Central memory CD8-positive, alpha-beta T cell (primary cell): ENCODE data around the gene CCNL1.
A peak's percentile ranks its signal among the peaks of the same experiment; 100 is the strongest.
"Not testable (repeated sequence)": the region's sequence is repeated elsewhere in the genome, so short reads cannot be mapped to it uniquely, and the experiment has no call there.

ENCODE experiments used
- ATAC-seq: fragments of 150-1000 bp; cut with Tn5 transposase; replicated peaks from 2 replicates; pipeline ENCODE4 v1.10.0; 2022; ENCODE audit warnings: mild to moderate bottlenecking, moderate FRiP score, moderate number of reproducible peaks; ENCODE audit not compliant: poor library complexity, severe bottlenecking; ENCODE audit errors: extremely low read depth
- DNase-seq, 2 donors: peaks; one replicate each; pipeline ENCODE4 v3.0.0; 2021; ENCODE audit warnings: low spot score in 2 of 2
- H3K27ac Mint-ChIP-seq: one replicate; pipeline ENCODE4 v1.8.0; 2022; ENCODE audit warnings: low read depth, mild to moderate bottlenecking, moderate library complexity, mixed read lengths
- H3K27me3 Mint-ChIP-seq: one replicate; pipeline ENCODE4 v1.8.0; 2022; ENCODE audit warnings: mixed read lengths
- H3K36me3 Mint-ChIP-seq: one replicate; pipeline ENCODE4 v1.8.0; 2022; ENCODE audit warnings: mild to moderate bottlenecking, moderate library complexity, mixed read lengths; ENCODE audit not compliant: insufficient read depth
- H3K4me1 Mint-ChIP-seq: one replicate; pipeline ENCODE4 v1.8.0; 2022; ENCODE audit warnings: mixed read lengths
- H3K4me3 Mint-ChIP-seq: one replicate; pipeline ENCODE4 v1.8.0; 2022; ENCODE audit warnings: mild to moderate bottlenecking, moderate library complexity, mixed read lengths
- H3K9me3 Mint-ChIP-seq: one replicate; pipeline ENCODE4 v1.8.0; 2022; ENCODE audit warnings: mixed read lengths

CCNL1 gene

GRCh38 chr3:157159762-157160657 lies at the start of gene CCNL1:
Gene CCNL1 (minus strand): TSS chr3:157160147. CDS start chr3:157160094, 53 bp downstream.
- peaks cover 44% of the 10 kb centered on the region for H3K4me1 Mint-ChIP-seq
- no peaks in the 10 kb centered on the region for H3K27me3 Mint-ChIP-seq
- peak; percentile 75 for ATAC-seq
- peak within 1 kb of the TSS; percentile 97 for H3K27ac Mint-ChIP-seq
- no peaks in the 10 kb centered on the region for H3K9me3 Mint-ChIP-seq
- H3K4me3 Mint-ChIP-seq: peak within 1 kb of the TSS; percentile 91
- H3K36me3 Mint-ChIP-seq: peaks cover 60% of the 10 kb centered on the region
- peak; percentile 92 to 94 for DNase-seq

- ATAC-seq (no peak), DNase-seq (no peak)
- no peaks in the 10 kb centered on the region for H3K36me3 Mint-ChIP-seq
- H3K4me1 Mint-ChIP-seq: no peaks in the 10 kb centered on the region
- no peaks in the 10 kb centered on the region for H3K27me3 Mint-ChIP-seq
- no peaks in the 10 kb centered on the region for H3K9me3 Mint-ChIP-seq
- no peak overlapping the region for H3K27ac Mint-ChIP-seq
- H3K4me3 Mint-ChIP-seq: no peak overlapping the region
Observed at GRCh38 chr3:157204880-157205279, 44.9 kb upstream of the CCNL1 start.

DNA sequence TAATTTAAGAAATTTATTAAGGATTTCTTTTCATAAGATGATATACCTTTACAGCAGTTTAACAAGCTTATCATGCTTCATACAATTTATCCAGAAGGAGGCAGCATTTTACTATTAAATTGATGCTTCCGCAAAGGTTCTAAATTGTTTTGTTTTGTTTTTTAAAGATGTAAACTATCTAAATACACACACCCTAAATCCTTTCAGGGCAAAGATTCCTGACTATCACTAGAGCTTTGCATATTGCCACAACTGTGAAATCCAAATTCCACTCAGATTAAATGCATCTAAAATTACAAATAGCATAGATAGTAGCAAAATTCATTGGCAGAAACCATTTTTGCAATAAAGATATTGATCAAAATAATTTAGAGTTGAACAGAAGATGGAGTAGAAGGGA lies 44.5 kb upstream of the CCNL1 start:
- Mint-ChIP-seq H3K27me3 (no peaks in the 10 kb centered on the region), H3K4me3 (no peak overlapping the region), H3K4me1 (no peaks in the 10 kb centered on the region), H3K27ac (no peak overlapping the region), H3K9me3 (no peaks in the 10 kb centered on the region), H3K36me3 (no peaks in the 10 kb centered on the region)
- no peak for ATAC-seq
- DNase-seq: no peak

DNA sequence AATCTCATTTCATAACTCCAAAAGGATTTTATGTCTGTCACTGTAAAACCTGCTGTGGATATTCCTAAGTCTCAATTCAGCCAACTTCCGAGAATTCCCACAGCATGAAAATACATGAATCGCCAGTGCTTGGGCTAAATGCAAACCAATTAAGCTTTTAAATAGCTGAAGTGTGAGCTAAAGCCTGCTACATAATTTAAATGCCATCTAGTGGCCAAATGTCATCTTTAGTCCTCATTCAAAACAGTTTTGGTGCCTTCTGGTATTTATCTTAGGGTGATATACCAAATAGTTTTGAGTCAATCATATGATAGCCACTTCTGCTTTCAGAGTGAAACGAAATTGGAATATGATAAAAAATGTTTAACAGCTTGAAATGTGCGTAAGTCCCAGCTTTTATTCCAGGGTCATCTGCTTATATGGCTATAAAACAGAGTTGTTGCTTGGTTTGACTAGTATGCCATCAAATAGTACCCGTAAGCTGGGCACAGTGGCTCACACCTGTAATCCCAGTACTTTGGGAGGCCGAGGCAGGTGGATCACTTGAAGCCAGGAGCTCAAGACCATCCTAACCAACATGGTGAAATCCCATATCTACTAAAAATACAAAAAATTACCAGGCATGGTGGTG lies 41.8 kb upstream of the CCNL1 start:
- ATAC-seq (no peak), DNase-seq (no peak)

GRCh38 chr3:157199841-157200240 lies 39.9 kb upstream of the CCNL1 start:
- Mint-ChIP-seq H3K36me3 (peaks cover 2% of the 10 kb centered on the region), H3K9me3 (peaks cover 5% of the 10 kb centered on the region), H3K4me3 (no peak overlapping the region), H3K4me1 (no peaks in the 10 kb centered on the region), H3K27me3 (no peaks in the 10 kb centered on the region), H3K27ac (no peak overlapping the region)
- ATAC-seq (no peak), DNase-seq (no peak)

More for the DNA sequence above, 41.8 kb upstream of the CCNL1 start:
- peaks cover 5% of the 10 kb centered on the region for H3K9me3 Mint-ChIP-seq
- no peaks in the 10 kb centered on the region for H3K4me1 Mint-ChIP-seq
- H3K4me3 Mint-ChIP-seq: no peak overlapping the region
- no peaks in the 10 kb centered on the region for H3K27me3 Mint-ChIP-seq
- no peak overlapping the region for H3K27ac Mint-ChIP-seq
- no peaks in the 10 kb centered on the region for H3K36me3 Mint-ChIP-seq

- peaks cover 4% of the 10 kb centered on the region for H3K36me3 Mint-ChIP-seq
- DNase-seq (no peak), ATAC-seq (no peak)
- no peak overlapping the region for H3K27ac Mint-ChIP-seq
- no peaks in the 10 kb centered on the region for H3K4me1 Mint-ChIP-seq
- peaks cover 10% of the 10 kb centered on the region for H3K9me3 Mint-ChIP-seq
- no peaks in the 10 kb centered on the region for H3K27me3 Mint-ChIP-seq
- H3K4me3 Mint-ChIP-seq: no peak overlapping the region
Observed at GRCh38 chr3:157195965-157196364, 36.0 kb upstream of the CCNL1 start.

- not testable (repeated sequence) for H3K36me3 Mint-ChIP-seq, DNase-seq
Observed at GRCh38 chr3:157191149-157191548, 31.2 kb upstream of the CCNL1 start.

DNA sequence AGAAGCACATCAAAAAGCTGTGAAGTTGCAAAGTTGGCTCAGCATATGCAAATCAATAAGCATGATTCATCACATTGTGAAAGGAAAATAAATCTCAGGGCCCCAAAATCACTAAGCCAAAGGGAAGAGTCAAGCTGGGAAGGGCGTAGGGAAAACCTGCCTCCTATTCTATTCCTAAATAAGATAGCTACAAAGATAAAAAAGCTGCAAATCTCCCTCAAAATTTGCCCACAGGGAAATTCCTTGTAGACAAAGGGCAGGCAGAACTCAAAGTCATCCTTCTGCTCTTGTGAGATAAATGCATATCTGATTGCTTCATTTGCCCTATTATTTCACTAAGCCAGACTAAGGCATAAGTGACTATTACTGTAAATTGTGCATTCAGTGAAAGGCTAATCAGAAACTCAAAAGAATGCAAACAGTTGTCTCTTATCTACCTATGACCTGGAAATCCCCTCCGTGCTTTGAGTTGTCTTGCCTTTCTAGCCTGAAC lies 30.5 kb upstream of the CCNL1 start:
- H3K27me3 Mint-ChIP-seq: no peaks in the 10 kb centered on the region
- peaks cover 31% of the 10 kb centered on the region for H3K9me3 Mint-ChIP-seq
- H3K4me1 Mint-ChIP-seq: no peaks in the 10 kb centered on the region
- H3K4me3 Mint-ChIP-seq: no peak overlapping the region
- no peak overlapping the region for H3K27ac Mint-ChIP-seq
- H3K36me3 Mint-ChIP-seq: peaks cover 5% of the 10 kb centered on the region
- DNase-seq (no peak), ATAC-seq (no peak)

More at GRCh38 chr3:157191149-157191548, 31.2 kb upstream of the CCNL1 start:
- H3K4me1 Mint-ChIP-seq, H3K27ac Mint-ChIP-seq, ATAC-seq, H3K4me3 Mint-ChIP-seq, H3K27me3 Mint-ChIP-seq: not testable (repeated sequence)
- H3K9me3 Mint-ChIP-seq: peaks cover 25% of the 10 kb centered on the region

GRCh38 chr3:157188391-157188790 lies 28.4 kb upstream of the CCNL1 start:
- ATAC-seq (no peak), DNase-seq (no peak)
- peaks cover 11% of the 10 kb centered on the region for H3K4me1 Mint-ChIP-seq
- peaks cover 5% of the 10 kb centered on the region for H3K36me3 Mint-ChIP-seq
- H3K27ac Mint-ChIP-seq: no peak overlapping the region
- no peaks in the 10 kb centered on the region for H3K27me3 Mint-ChIP-seq
- H3K4me3 Mint-ChIP-seq: no peak overlapping the region
- peaks cover 42% of the 10 kb centered on the region for H3K9me3 Mint-ChIP-seq

DNA sequence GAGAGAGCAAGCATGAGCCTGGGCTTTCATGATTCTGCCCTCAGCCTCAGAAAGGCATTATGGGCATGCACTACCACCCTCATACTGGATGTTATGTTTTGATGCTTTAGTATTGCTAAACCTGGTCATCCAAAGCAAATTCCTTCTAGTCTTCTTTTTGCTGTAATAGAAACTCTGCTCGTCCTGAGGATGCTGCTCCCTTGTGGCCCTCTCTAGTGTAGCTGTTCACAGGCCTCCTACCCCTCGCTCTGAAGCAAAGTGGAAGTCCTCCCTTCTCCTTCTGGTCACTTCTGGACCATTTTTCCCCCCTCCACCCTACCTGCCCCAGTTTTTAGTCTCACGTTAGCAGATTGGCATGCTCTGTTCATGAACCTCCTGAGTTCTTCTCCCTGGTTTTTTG lies 22.9 kb upstream of the CCNL1 start:
- Mint-ChIP-seq H3K9me3 (peaks cover 25% of the 10 kb centered on the region), H3K27me3 (no peaks in the 10 kb centered on the region), H3K4me3 (no peak overlapping the region), H3K4me1 (peaks cover 15% of the 10 kb centered on the region), H3K27ac (no peak overlapping the region), H3K36me3 (peaks cover 8% of the 10 kb centered on the region)
- no peak for DNase-seq
- no peak for ATAC-seq

DNA sequence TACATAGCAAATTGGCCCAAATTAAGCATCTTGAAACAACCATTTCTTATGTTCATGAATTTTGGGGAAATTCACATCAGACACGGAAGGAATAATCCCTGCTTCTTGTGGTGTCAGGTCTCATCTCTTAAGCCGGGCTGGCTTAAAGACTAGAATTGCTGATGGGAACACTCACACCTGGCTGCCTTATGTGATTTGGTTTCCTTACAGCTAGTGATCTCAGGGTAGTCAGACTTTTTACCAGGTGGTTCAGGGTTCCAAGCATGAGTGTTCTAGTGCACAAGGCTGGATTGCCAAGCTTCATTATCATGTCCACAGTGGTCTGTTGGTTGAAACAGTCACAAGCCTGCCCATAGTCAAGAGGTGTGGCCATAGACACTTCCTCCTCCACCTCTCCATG lies 20.3 kb upstream of the CCNL1 start:
- ATAC-seq (no peak), DNase-seq (no peak)
- peaks cover 34% of the 10 kb centered on the region for H3K4me1 Mint-ChIP-seq
- peaks cover 18% of the 10 kb centered on the region for H3K9me3 Mint-ChIP-seq
- H3K36me3 Mint-ChIP-seq: peaks cover 6% of the 10 kb centered on the region
- H3K27me3 Mint-ChIP-seq: no peaks in the 10 kb centered on the region
- H3K4me3 Mint-ChIP-seq: no peak overlapping the region
- H3K27ac Mint-ChIP-seq: no peak overlapping the region

DNA sequence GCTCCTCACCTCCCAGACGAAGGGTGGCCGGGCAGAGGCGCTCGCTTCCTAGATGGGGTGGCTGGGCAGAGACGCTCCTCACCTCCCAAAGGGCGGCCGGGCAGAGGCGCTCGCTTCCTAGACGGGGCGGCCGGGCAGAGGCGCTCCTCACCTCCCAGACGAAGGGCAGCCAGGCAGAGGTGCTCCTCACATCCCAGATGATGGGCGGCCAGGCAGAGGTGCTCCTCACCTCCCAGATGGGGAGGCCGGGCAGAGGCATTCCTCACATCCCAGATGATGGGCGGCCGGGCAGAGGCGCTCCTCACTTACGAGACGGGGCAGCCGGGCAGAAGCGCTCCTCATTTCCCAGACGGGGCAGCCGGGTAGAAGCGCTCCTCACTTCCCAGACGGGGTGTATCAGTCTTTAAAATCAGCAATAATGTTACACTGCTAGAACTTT lies 19.4 kb upstream of the CCNL1 start:
- no peak overlapping the region for H3K27ac Mint-ChIP-seq
- H3K36me3 Mint-ChIP-seq: peaks cover 14% of the 10 kb centered on the region
- H3K4me1 Mint-ChIP-seq: peaks cover 33% of the 10 kb centered on the region
- peaks cover 12% of the 10 kb centered on the region for H3K9me3 Mint-ChIP-seq
- no peak for ATAC-seq
- no peak for DNase-seq
- H3K4me3 Mint-ChIP-seq: no peak overlapping the region
- no peaks in the 10 kb centered on the region for H3K27me3 Mint-ChIP-seq
